ENCODE results near the gene PRDM16.

PRDM16 gene

GRCh38 chr1:3064901-3065300 is 4.1 kb upstream of the PRDM16 start:
- no peak for ATAC-seq
- TF ChIP-seq ZFP3 (CRISPR knock-in tag; IDR thresholded peaks at IDR 0.05) (no peak), PATZ1 (CRISPR knock-in tag; IDR thresholded peaks at IDR 0.05; ENCODE audit: borderline replicate concordance) (no peak), ZNF565 (CRISPR knock-in tag; conservative IDR thresholded peaks at IDR 0.05; ENCODE audit: low read depth) (no peak), PPARA (CRISPR knock-in tag; IDR thresholded peaks at IDR 0.05; ENCODE audit: borderline replicate concordance) (no peak), BACH2 (CRISPR knock-in tag; IDR thresholded peaks at IDR 0.05; ENCODE audit: borderline replicate concordance) (no peak), TCF4 (CRISPR knock-in tag; IDR thresholded peaks at IDR 0.05; ENCODE audit: borderline replicate concordance) (no peak), ZNF70 (CRISPR knock-in tag; IDR thresholded peaks at IDR 0.05) (no peak), CSRNP3 (CRISPR knock-in tag; IDR thresholded peaks at IDR 0.05) (no peak), CREB5 (CRISPR knock-in tag; IDR thresholded peaks at IDR 0.05; ENCODE audit: low read depth) (no peak), ESRRG (CRISPR knock-in tag; IDR thresholded peaks at IDR 0.05) (no peak), ARNTL (CRISPR knock-in tag; IDR thresholded peaks at IDR 0.05; ENCODE audit: borderline replicate concordance, low read depth) (no peak), ZC3H10 (CRISPR knock-in tag; IDR thresholded peaks at IDR 0.05) (no peak), TSHZ2 (CRISPR knock-in tag; IDR thresholded peaks at IDR 0.05) (no peak), CSDC2 (CRISPR knock-in tag; IDR thresholded peaks at IDR 0.05) (no peak), ZFP30 (CRISPR knock-in tag; IDR thresholded peaks at IDR 0.05) (no peak), TOX (CRISPR knock-in tag; IDR thresholded peaks at IDR 0.05; ENCODE audit: borderline replicate concordance) (no peak), OSR1 (CRISPR knock-in tag; IDR thresholded peaks at IDR 0.05) (no peak), RARB (CRISPR knock-in tag; IDR thresholded peaks at IDR 0.05) (no peak), SNAI2 (CRISPR knock-in tag; IDR thresholded peaks at IDR 0.05) (no peak)

- no peak for ATAC-seq
- TF ChIP-seq TSHZ2 (CRISPR knock-in tag; IDR thresholded peaks at IDR 0.05) (no peak), GLIS3 (CRISPR knock-in tag; IDR thresholded peaks at IDR 0.05) (no peak), ZNF70 (CRISPR knock-in tag; IDR thresholded peaks at IDR 0.05) (no peak), ESRRG (CRISPR knock-in tag; IDR thresholded peaks at IDR 0.05) (no peak), CSDC2 (CRISPR knock-in tag; IDR thresholded peaks at IDR 0.05) (no peak), POU6F1 (CRISPR knock-in tag; IDR thresholded peaks at IDR 0.05; ENCODE audit: borderline replicate concordance, low read depth) (no peak), PATZ1 (CRISPR knock-in tag; IDR thresholded peaks at IDR 0.05; ENCODE audit: borderline replicate concordance) (no peak), ZFP30 (CRISPR knock-in tag; IDR thresholded peaks at IDR 0.05) (no peak), RARB (CRISPR knock-in tag; IDR thresholded peaks at IDR 0.05) (no peak), ZFP3 (CRISPR knock-in tag; IDR thresholded peaks at IDR 0.05) (no peak), ZNF8 (CRISPR knock-in tag; IDR thresholded peaks at IDR 0.05) (no peak), CSRNP3 (CRISPR knock-in tag; IDR thresholded peaks at IDR 0.05) (no peak), PPARA (CRISPR knock-in tag; IDR thresholded peaks at IDR 0.05; ENCODE audit: borderline replicate concordance) (no peak), CREB5 (CRISPR knock-in tag; IDR thresholded peaks at IDR 0.05; ENCODE audit: low read depth) (no peak), TOX (CRISPR knock-in tag; IDR thresholded peaks at IDR 0.05; ENCODE audit: borderline replicate concordance) (no peak)
Measured at GRCh38 chr1:3065396-3065795, 3.6 kb upstream of the PRDM16 start.
